Ascending aorta (tissue), 2 donors: ENCODE measurements around the gene ADPRS. TPM values are rescaled to one million over a fixed set of nuclear protein-coding genes. Genes with fewer than 3 reads are reported as not detected.

Experiments
- DNase-seq, 2 donors: peaks; one replicate each; pipeline ENCODE4 v3.0.0-alpha.2; 2019; ENCODE audit warnings: low spot score in 2 of 2
- H3K27ac ChIP-seq, 2 donors: fragments of 200-600 bp; sonication (generic); one replicate each; pipeline ENCODE4 v1.5.1; 2016 to 2017; ENCODE audit warnings: mild to moderate bottlenecking in 1 of 2
- H3K27me3 ChIP-seq: fragments of 200-600 bp; sonication (generic); one replicate; pipeline ENCODE4 v1.5.1; 2017
- H3K36me3 ChIP-seq, 2 donors: fragments of 200-600 bp; sonication (generic); one replicate each; pipeline ENCODE4 v1.5.1; 2016
- H3K4me1 ChIP-seq, 2 donors: fragments of 200-600 bp; sonication (generic); one replicate each; pipeline ENCODE4 v1.5.1; 2016 to 2017; ENCODE audit warnings: mild to moderate bottlenecking in 1 of 2
- H3K4me3 ChIP-seq, 2 donors: fragments of 200-600 bp; sonication (generic); one replicate each; pipeline ENCODE4 v1.5.1; 2016 to 2017; ENCODE audit warnings: mild to moderate bottlenecking in 1 of 2
- H3K9me3 ChIP-seq, 2 donors: fragments of 200-600 bp; sonication (generic); one replicate each; pipeline ENCODE4 v1.5.1; 2016
- intact Hi-C: fragments of 100-400 bp; cut with DNase I; formaldehyde crosslinking; loops from one replicate; pipeline ENCODE4 v1.15.1; 2023
- total RNA-seq: library from RNA; depleted of rRNA; stranded (reverse); fragments of >200 nt; gene quantifications from one replicate; pipeline ENCODE4 v1.1.0, GENCODE V29; 2016
- TF ChIP-seq, protein P1 (sequence below), 3 experiments: fragments of 200-600 bp in 2 of 3; fragments of 450-650 bp in 1 of 3; sonication (generic) in 2 of 3; IDR thresholded peaks; one replicate each; pipeline ENCODE4 v1.5.1; 2016 to 2019; ENCODE audit warnings: antibody characterized with exemption in 3 of 3, mild to moderate bottlenecking in 1 of 3, moderate library complexity in 1 of 3

ADPRS gene
- total RNA-seq, 1 donor from 2014 or later: 69.3 TPM

GRCh38 chr1:36106269-36106668 is 17.6 kb downstream of the ADPRS start:
- H3K36me3 ChIP-seq: no peaks in the 10 kb centered on the region
- H3K27me3 ChIP-seq: no peaks in the 10 kb centered on the region
- no peaks in the 10 kb centered on the region for H3K9me3 ChIP-seq
- TF ChIP-seq, protein P1, sequence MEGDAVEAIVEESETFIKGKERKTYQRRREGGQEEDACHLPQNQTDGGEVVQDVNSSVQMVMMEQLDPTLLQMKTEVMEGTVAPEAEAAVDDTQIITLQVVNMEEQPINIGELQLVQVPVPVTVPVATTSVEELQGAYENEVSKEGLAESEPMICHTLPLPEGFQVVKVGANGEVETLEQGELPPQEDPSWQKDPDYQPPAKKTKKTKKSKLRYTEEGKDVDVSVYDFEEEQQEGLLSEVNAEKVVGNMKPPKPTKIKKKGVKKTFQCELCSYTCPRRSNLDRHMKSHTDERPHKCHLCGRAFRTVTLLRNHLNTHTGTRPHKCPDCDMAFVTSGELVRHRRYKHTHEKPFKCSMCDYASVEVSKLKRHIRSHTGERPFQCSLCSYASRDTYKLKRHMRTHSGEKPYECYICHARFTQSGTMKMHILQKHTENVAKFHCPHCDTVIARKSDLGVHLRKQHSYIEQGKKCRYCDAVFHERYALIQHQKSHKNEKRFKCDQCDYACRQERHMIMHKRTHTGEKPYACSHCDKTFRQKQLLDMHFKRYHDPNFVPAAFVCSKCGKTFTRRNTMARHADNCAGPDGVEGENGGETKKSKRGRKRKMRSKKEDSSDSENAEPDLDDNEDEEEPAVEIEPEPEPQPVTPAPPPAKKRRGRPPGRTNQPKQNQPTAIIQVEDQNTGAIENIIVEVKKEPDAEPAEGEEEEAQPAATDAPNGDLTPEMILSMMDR (IDR thresholded peaks at IDR 0.05): no peak
- intact Hi-C loops: no loop called here
- DNase-seq: no peak
- no peaks in the 10 kb centered on the region for H3K4me1 ChIP-seq
- no peak overlapping the region for H3K4me3 ChIP-seq
- no peak overlapping the region for H3K27ac ChIP-seq

- TF ChIP-seq, protein P1 (IDR thresholded peaks at IDR 0.05): no peak
- H3K36me3 ChIP-seq: no peaks in the 10 kb centered on the region
- intact Hi-C loops: no loop called here
- no peak for DNase-seq
- H3K9me3 ChIP-seq: no peaks in the 10 kb centered on the region
- H3K4me1 ChIP-seq: no peaks in the 10 kb centered on the region
- H3K27ac ChIP-seq: no peak overlapping the region
- H3K27me3 ChIP-seq: no peaks in the 10 kb centered on the region
- no peak overlapping the region for H3K4me3 ChIP-seq
Measured at GRCh38 chr1:36107394-36107793, 18.7 kb downstream of the ADPRS start.

DNA sequence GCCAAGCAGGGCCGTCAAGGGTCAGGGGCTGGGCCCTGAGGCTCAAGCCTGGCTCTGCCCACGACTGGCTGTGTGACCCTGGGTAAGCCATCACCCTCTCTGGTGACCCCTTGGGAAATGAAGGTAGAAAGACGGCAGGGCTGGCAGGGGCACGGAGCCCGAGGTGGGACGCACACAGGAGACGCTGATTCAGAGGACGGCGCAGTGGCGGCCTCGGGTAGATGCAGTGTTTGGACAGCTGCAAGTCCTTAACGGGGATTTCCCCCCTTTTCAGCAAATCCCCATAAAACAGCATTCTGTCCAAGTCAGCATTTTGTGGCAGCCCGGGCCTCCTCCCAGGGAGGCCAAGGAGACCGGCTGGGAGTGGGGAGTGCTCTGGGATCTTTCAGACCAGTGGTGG is 19.6 kb downstream of the ADPRS start:
- no peak for DNase-seq
- no peaks in the 10 kb centered on the region for H3K4me1 ChIP-seq
- no peak overlapping the region for H3K27ac ChIP-seq
- no peaks in the 10 kb centered on the region for H3K36me3 ChIP-seq
- H3K4me3 ChIP-seq: no peak overlapping the region
- H3K9me3 ChIP-seq: no peaks in the 10 kb centered on the region
- intact Hi-C loops: no loop called here
- TF ChIP-seq, protein P1 (IDR thresholded peaks at IDR 0.05): no peak
- no peaks in the 10 kb centered on the region for H3K27me3 ChIP-seq

GRCh38 chr1:36109041-36109679 is 20.5 kb downstream of the ADPRS start:
- intact Hi-C loops: no loop called here
- no peak overlapping the region for H3K4me3 ChIP-seq
- no peak for DNase-seq
- TF ChIP-seq, protein P1 (IDR thresholded peaks at IDR 0.05): no peak
- no peaks in the 10 kb centered on the region for H3K4me1 ChIP-seq
- H3K27me3 ChIP-seq: no peaks in the 10 kb centered on the region
- no peak overlapping the region for H3K27ac ChIP-seq
- H3K9me3 ChIP-seq: no peaks in the 10 kb centered on the region
- H3K36me3 ChIP-seq: no peaks in the 10 kb centered on the region

- TF ChIP-seq, protein P1 (IDR thresholded peaks at IDR 0.05): no peak
- Histone ChIP-seq H3K27ac (no peak overlapping the region), H3K9me3 (no peaks in the 10 kb centered on the region), H3K4me3 (no peak overlapping the region), H3K4me1 (peaks cover 6 to 13% of the 10 kb centered on the region in 2 donors), H3K36me3 (no peaks in the 10 kb centered on the region), H3K27me3 (no peaks in the 10 kb centered on the region)
- no peak for DNase-seq
- intact Hi-C loops: no loop called here
Measured at GRCh38 chr1:36111151-36111550, 22.5 kb downstream of the ADPRS start.

GRCh38 chr1:36112823-36113222 is 24.1 kb downstream of the ADPRS start:
- peaks cover 17 to 27% of the 10 kb centered on the region in 2 donors for H3K4me1 ChIP-seq
- peak overlapping the region; percentile 55 to 95 for H3K27ac ChIP-seq
- no peaks in the 10 kb centered on the region for H3K27me3 ChIP-seq
- DNase-seq: no peak
- TF ChIP-seq, protein P1 (IDR thresholded peaks at IDR 0.05): no peak
- no peak overlapping the region for H3K4me3 ChIP-seq
- no peaks in the 10 kb centered on the region for H3K36me3 ChIP-seq
- H3K9me3 ChIP-seq: no peaks in the 10 kb centered on the region
- intact Hi-C loops: no loop called here
